HG03025 (cell line): Measurements from ENCODE around the gene NGLY1.

Experiments
- ATAC-seq: cut with Tn5 transposase; IDR thresholded peaks from one replicate; pipeline ENCODE4 v1.9.1; 2021; ENCODE audit warnings: mild to moderate bottlenecking, moderate library complexity; ENCODE audit not compliant: unreplicated experiment, low FRiP score

NGLY1 gene

GRCh38 chr3:25784971-25785370, 1.7 kb upstream of the NGLY1 start:
- ATAC-seq = no peak

- peak; percentile 23 for ATAC-seq
These were observed 644 bp upstream of the NGLY1 start for GRCh38 chr3:25783661-25784512.

- no peak for ATAC-seq
These were observed 656 bp downstream of the NGLY1 start for GRCh38 chr3:25782636-25782937.

- ATAC-seq = peak; percentile 65
These were observed 1.3 kb downstream of the NGLY1 start for GRCh38 chr3:25781758-25782594.

GRCh38 chr3:25781145-25781757, 2.0 kb downstream of the NGLY1 start:
- no peak for ATAC-seq

GRCh38 chr3:25780618-25781017, 2.6 kb downstream of the NGLY1 start:
- no peak for ATAC-seq

- no peak for ATAC-seq
These were observed 7.3 kb downstream of the NGLY1 start for GRCh38 chr3:25775936-25776335.

GRCh38 chr3:25768851-25769250, 14.4 kb downstream of the NGLY1 start:
- peak; percentile 93 for ATAC-seq

- no peak for ATAC-seq
These were observed 31.5 kb downstream of the NGLY1 start for GRCh38 chr3:25751725-25752124.

- ATAC-seq = no peak
These were observed 32.2 kb downstream of the NGLY1 start for GRCh38 chr3:25751048-25751447.

GRCh38 chr3:25749031-25749581, 34.1 kb downstream of the NGLY1 start:
- no peak for ATAC-seq

GRCh38 chr3:25748189-25748588, 35.1 kb downstream of the NGLY1 start:
- ATAC-seq = no peak

- ATAC-seq = no peak
These were observed 36.2 kb downstream of the NGLY1 start for GRCh38 chr3:25747033-25747432.

- ATAC-seq = no peak
These were observed 38.8 kb downstream of the NGLY1 start for GRCh38 chr3:25744470-25744869.

GRCh38 chr3:25728101-25728500, 55.1 kb downstream of the NGLY1 start:
- ATAC-seq = no peak

- ATAC-seq = no peak
These were observed 55.9 kb downstream of the NGLY1 start for GRCh38 chr3:25727316-25727715.

GRCh38 chr3:25725810-25726209, 57.4 kb downstream of the NGLY1 start:
- ATAC-seq = no peak

- no peak for ATAC-seq
These were observed 58.1 kb downstream of the NGLY1 start for GRCh38 chr3:25724948-25725645.

GRCh38 chr3:25723802-25724201, 59.4 kb downstream of the NGLY1 start:
- no peak for ATAC-seq

GRCh38 chr3:25719321-25719720, 63.9 kb downstream of the NGLY1 start:
- no peak for ATAC-seq
